Cardiac muscle cell (in vitro differentiated cells and primary cell): Measurements from ENCODE around the gene UBE2H. TPM values are rescaled to one million over a fixed set of nuclear protein-coding genes. Genes with fewer than 3 reads are reported as not detected.

Source experiments
- DNase-seq, 2 donors: peaks; one replicate each; pipeline versions ENCODE4 v3.0.0 to v3.0.0-alpha.2; 2010 to 2017; ENCODE audit warnings: low read depth in 1 of 2, low spot score in 1 of 2
- H3K27ac ChIP-seq: fragments of 200-600 bp; sonication (generic); 2 replicates; pipeline ENCODE4 v1.5.1; 2016
- H3K27me3 ChIP-seq: fragments of 200-600 bp; sonication (generic); 2 replicates; pipeline ENCODE4 v1.6.0; 2016; ENCODE audit warnings: control low read depth
- H3K36me3 ChIP-seq: fragments of 200-600 bp; sonication (generic); 2 replicates; pipeline ENCODE4 v1.5.1; 2016; ENCODE audit warnings: control low read depth
- H3K4me1 ChIP-seq: fragments of 200-600 bp; sonication (generic); 2 replicates; pipeline ENCODE4 v1.8.1; 2017; ENCODE audit warnings: low read depth, mild to moderate bottlenecking, mixed run types
- H3K4me3 ChIP-seq: fragments of 200-600 bp; sonication (generic); 2 replicates; pipeline ENCODE4 v1.5.1; 2016; ENCODE audit warnings: mild to moderate bottlenecking
- H3K9me3 ChIP-seq: fragments of 200-600 bp; sonication (generic); 2 replicates; pipeline ENCODE4 v1.5.1; 2017; ENCODE audit warnings: low read depth, mild to moderate bottlenecking, control low read depth
- CTCF ChIP-seq: IDR thresholded peaks from 2 replicates; pipeline ENCODE4 v1.5.1; 2012; ENCODE audit warnings: low read depth, mild to moderate bottlenecking, low read length
- polyA plus RNA-seq: library from polyadenylated mRNA; unstranded; fragments of >200 nt; fragmentation: Nextera tagmentation; extraction: Ambion mirVana; gene quantifications from 2 replicates; pipeline ENCODE4 v1.2.1, GENCODE V29; 2016
- total RNA-seq: library from RNA; depleted of rRNA; stranded (reverse); fragments of >200 nt; gene quantifications from 2 replicates; pipeline ENCODE4 v1.2.3, GENCODE V29; 2016

UBE2H gene
- total and polyA plus RNA-seq, 2 experiments from 2014 or later, result 140 to 409 TPM

DNA sequence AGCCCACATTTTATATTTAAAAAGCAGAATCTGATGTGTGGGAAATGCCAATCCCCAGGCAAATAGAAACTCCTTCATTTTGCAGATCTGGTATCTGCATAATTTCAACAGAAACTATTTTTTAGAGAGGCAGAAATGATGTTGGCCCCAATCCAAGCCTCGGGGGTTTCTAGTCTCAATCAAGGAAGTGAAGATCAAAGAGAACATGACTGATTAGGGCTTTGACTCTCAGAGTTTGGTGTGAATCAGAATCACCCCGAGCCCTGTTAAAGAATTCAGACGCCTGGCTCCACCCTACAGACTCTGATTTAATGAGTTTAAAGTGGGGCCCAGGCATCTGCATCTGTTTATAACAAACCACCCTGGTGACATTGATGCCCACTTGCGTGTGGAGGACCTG, 36.7 kb upstream of the UBE2H start:
- Histone ChIP-seq H3K36me3 (no peaks in the 10 kb centered on the region), H3K9me3 (no peaks in the 10 kb centered on the region), H3K27ac (no peak overlapping the region), H3K4me1 (no peaks in the 10 kb centered on the region), H3K4me3 (no peak overlapping the region), H3K27me3 (no peaks in the 10 kb centered on the region)
- TF ChIP-seq CTCF, result no peak
- DNase-seq, result peak in 1 of 2 donors; percentile 10

DNA sequence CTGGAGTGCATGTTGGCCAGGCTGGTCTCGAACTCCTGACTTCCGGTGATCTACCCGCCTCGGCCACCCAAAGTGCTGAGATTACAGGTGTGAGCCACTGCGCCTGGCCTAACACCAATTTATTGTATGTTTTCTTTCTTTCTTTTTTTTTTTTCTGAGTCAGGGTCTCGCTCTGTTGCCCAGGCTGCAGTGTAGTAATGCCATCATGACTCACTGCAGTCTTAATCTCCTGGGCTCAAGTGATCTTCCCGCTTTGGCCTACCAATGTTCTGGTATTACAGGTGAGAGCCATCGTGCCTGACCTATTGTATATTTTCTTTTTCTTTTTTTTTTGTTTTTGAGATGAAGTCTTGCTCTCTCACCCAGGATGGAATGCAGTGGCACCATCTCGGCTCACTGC, 33.8 kb upstream of the UBE2H start:
- DNase-seq, result no peak
- no peak overlapping the region for H3K4me3 ChIP-seq
- H3K27me3 ChIP-seq, result no peaks in the 10 kb centered on the region
- H3K36me3 ChIP-seq, result no peaks in the 10 kb centered on the region
- no peaks in the 10 kb centered on the region for H3K9me3 ChIP-seq
- no peak for TF ChIP-seq CTCF
- H3K27ac ChIP-seq, result no peak overlapping the region
- no peaks in the 10 kb centered on the region for H3K4me1 ChIP-seq

- Histone ChIP-seq H3K27me3 (no peaks in the 10 kb centered on the region), H3K9me3 (no peaks in the 10 kb centered on the region), H3K4me1 (no peaks in the 10 kb centered on the region), H3K36me3 (no peaks in the 10 kb centered on the region), H3K4me3 (no peak overlapping the region), H3K27ac (no peak overlapping the region)
- TF ChIP-seq CTCF, result no peak
- no peak for DNase-seq
These were observed 27.9 kb upstream of the UBE2H start for GRCh38 chr7:129980667-129981066.

DNA sequence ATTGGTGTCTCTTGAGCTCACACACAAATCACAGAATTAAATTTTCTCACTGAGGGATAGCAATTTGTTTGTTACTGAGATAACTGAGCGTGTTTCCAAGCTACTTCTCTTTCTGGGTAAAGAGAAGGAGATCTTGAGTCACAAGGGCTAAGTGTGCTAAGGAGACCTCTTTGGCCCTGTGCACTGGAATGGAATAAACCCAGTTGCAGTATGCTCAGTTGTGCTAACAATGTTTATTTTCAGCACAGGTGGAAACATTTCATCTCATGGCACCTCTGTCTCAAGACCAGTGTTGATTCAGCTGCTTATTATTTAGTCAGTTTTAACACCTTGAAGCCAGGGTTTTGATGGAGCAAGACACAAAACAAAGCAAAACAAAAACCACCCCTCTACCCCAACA, 22.5 kb upstream of the UBE2H start:
- H3K4me3 ChIP-seq, result no peak overlapping the region
- no peak for DNase-seq
- no peaks in the 10 kb centered on the region for H3K4me1 ChIP-seq
- no peak for TF ChIP-seq CTCF
- H3K27ac ChIP-seq, result no peak overlapping the region
- H3K9me3 ChIP-seq, result no peaks in the 10 kb centered on the region
- no peaks in the 10 kb centered on the region for H3K27me3 ChIP-seq
- H3K36me3 ChIP-seq, result no peaks in the 10 kb centered on the region

GRCh38 chr7:129970816-129971215, 18.1 kb upstream of the UBE2H start:
- no peak for DNase-seq
- H3K27ac ChIP-seq, result no peak overlapping the region
- H3K4me3 ChIP-seq, result no peak overlapping the region
- no peaks in the 10 kb centered on the region for H3K36me3 ChIP-seq
- H3K27me3 ChIP-seq, result no peaks in the 10 kb centered on the region
- no peaks in the 10 kb centered on the region for H3K9me3 ChIP-seq
- no peak for TF ChIP-seq CTCF
- H3K4me1 ChIP-seq, result no peaks in the 10 kb centered on the region

GRCh38 chr7:129969881-129970446, 17.2 kb upstream of the UBE2H start:
- TF ChIP-seq CTCF, result no peak
- DNase-seq, result peak in 1 of 2 donors; percentile 81
- H3K4me1 ChIP-seq, result no peaks in the 10 kb centered on the region
- no peak overlapping the region for H3K27ac ChIP-seq
- H3K4me3 ChIP-seq, result no peak overlapping the region
- no peaks in the 10 kb centered on the region for H3K36me3 ChIP-seq
- H3K27me3 ChIP-seq, result no peaks in the 10 kb centered on the region
- no peaks in the 10 kb centered on the region for H3K9me3 ChIP-seq
